Measurements from ENCODE around the gene DPH2.
A peak's percentile ranks its signal among the peaks of the same experiment; 100 is the strongest.

The DPH2 gene

DNA sequence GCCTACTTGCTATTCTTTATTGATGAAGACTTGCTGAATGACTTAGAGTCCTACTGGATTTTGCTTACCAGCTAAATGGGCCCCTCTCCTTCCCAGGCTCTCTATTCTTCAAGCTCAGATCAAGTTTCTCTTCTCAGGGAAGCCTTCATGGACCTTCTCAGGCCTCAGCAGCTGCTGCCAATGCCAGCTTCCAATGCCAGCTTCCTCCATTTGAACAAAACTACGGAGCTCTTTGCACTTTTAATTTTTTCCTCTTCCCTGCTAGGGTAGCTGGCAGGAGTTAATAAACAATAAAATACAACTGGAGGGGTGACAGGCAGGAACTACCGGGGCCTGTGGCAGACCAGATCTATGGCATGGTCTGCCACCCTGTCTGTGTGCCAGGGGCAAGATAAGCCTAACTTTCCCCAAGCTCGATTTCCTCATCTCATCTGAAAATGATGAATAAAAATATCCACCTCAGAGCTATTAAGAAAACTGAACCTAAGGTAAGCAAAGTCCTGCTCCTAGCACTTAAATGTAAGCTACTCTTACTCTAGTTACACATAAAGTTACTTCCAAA, 24.1 kb upstream of the DPH2 start:
- DNase-seq (ENCODE audit: low spot score), result no peak

DNA sequence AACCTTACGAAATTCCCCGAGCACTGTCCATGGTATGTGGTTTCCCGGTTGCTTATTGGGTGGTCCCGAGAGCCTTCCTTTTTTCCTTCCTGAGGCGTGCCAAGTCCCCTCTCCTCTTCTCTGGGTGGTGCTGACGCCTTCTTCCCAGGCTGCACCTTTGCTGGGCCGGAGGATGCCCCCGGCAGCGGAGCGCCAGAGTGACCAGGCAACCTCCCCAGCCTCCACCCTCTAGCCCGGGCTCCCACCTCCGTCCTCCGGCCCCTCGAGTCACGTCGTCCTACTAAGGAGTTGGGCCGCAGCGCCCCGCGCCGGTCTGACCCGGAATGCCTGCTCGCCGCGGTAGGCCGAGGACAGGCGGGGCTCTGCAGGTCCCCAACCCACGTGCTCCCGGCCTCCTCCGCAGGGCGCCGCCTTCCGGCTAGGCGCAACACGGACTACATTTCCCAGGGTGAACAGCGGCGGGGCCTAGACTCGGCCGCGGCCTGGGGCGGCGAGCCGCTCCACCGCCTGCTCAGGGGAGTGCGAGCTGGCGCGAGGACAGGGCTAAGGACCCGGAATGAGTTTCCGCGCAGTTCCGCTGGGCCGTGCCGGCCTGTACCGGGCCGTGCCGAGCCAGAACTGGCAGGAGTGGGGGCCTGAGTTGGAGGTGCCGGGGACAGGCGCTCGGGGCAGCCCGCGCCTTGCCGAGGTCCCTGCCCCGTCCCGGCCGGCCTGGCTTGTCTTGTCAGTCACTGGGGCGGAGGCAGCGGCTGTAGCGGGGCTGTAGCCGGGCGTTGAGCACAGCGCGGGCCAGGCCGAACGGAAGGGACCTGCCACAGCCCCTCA, 23.4 kb upstream of the DPH2 start, which contains the start of gene IPO13:
Gene IPO13, plus strand, starts transcription at position 715 of the 825 bp plus-strand sequence. CDS start 651 bp downstream, outside the sequence.
- peak; percentile 99 for DNase-seq (ENCODE audit: low spot score)

DNA sequence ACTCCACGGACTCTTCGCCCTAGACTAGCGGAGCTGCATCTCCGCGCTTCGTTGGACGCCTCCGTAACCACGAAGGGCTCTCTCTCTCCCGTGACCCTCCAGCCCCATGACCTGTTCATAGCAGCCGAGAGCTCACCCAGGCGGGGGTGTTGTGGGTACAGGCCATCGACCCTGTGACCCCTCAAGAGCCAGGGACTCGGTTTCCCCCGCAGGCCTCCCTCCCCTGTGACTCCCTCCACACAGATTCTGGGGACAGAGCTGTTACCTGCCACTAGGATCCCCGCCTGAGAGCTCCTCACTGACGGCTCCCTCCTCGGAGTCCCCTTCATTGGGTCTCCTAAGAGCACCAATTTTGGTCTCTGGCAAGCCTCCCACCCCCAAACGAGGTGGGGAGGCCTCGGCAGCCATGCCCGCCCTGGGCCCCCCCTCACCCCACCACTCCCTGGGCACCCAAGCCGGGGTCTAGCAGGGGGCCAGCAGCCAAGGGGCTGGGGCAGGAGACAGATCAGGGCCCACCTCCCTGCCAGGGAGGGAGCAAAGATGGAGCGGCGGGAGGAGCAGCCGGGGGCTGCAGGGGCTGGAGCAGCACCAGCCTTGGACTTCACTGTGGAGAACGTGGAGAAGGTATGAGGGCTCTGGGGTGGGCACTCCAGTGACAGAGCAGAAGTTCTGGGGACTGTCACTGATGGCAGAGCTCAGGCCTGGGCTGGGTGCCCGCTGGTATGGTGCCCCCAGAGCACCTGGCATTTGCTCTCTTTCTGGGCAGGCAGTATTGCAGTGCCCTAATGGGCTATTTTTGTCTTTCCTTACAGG, 22.5 kb upstream of the DPH2 start:
- DNase-seq (ENCODE audit: low spot score), result no peak

DNA sequence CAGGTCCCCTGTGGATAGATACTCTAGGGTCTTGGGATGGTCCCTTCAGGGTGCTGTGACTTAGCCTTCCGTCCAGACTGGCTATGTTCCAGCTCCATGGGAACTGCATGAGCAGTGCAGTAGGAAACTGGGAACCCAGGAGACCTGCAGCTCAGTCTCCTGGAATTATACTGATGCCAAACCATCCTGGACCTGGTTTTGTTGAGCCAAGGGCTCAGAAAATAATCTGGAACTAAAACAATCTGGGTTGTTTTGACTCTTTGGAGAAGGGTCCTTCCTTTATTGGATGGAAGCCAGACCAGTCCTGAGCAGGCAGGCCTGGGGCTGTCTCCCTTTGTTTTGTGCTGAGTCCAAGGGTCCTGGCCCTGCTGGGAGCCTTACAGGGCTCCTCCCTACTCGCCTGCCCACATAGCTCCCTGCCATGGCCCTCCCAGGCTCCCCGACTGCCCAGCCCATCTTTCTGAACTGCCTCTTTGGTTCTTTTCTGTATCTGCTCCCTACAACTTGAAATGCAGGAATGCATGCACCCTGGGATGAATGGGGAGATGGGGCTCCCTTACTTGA, 21.9 kb upstream of the DPH2 start:
- DNase-seq (ENCODE audit: low spot score), result no peak

DNA sequence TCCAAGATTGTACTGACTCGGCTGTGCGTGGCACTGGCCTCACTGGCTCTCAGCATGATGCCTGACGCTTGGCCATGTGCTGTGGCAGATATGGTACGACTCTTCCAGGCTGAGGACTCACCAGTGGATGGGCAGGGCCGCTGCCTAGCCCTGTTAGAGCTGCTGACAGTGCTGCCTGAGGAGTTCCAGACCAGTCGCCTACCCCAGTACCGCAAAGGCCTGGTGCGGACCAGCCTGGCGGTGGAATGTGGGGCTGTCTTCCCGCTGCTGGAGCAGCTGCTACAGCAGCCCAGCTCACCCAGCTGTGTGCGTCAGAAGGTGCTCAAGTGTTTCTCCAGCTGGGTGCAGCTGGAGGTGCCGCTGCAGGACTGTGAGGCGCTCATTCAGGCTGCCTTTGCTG, 20.1 kb upstream of the DPH2 start:
- DNase-seq (ENCODE audit: low spot score), result no peak

DNA sequence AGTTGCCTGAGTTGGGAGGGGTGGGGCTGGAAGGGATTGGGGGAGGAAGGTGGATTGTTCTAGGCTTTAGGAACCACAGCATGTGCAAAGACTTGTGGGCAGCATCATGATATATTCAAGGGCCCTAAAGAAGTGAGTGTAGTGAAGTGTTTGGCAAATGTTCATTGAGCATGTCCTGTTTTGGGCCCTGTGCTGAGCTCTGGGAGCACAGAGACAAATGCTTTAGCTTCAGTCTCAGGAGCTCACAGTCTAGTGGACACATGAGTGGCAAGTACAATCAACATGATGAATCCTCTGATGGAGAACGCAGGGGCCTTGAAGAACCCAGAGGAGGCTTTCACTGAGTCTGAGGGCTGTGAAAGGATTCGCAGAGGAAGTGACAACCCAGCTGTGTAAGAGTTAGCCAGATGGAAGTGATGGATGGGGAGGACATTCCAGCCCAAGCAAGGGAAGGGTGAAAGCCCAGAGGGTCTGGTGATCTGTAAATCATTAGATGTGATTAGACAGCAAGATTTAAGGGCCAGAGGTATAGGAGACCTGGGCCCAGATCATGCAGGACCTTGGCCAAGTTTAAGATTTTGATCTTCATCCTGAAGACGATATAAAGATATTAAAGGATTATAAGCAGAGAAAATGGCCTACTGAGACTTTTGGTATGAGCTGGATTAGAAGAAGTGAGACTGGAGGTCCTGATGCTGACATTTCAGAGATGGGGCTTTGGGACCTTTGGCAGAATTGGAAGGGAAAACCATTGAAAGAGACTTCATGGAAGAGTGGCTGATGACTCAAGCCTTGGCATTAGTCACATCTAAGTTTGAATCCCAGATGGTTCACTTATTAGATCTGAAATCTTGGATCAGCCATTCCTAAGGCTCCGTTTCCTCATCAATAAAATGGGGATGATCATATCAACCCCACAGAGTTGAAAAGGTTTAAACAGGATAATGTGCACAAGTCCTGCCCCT, 18.5 kb upstream of the DPH2 start:
- DNase-seq (ENCODE audit: low spot score), result no peak

DNA sequence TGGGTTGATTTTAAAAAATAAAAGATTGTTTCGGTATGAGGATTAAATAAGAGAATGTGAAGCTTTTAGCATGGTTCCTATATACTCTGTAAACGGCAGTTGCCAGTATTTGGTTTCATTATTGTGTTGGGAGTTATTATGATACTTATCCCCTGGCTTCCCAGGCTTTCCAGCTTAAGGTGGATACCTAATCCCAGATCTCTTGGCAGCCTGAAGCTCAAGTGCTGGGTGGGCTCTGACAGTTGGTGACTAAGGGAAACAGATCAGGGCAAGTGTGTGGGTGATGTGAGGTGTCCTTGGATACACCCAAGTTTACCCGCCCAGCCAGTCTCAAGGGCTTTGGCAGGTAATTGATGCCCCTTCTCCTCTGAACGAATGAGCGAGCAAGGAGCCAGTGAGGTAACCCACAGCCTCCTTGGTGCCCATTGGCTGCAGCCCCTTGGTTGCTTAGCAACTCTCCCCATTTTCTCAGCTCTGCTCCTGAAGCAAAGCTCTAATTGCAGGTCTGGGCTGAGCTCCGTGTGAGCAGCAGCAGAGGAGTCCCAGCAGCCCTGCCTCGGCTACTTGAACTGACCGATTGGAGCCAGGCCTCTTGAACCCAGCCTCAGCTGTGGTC, 17.0 kb upstream of the DPH2 start:
- DNase-seq (ENCODE audit: low spot score), result no peak

DNA sequence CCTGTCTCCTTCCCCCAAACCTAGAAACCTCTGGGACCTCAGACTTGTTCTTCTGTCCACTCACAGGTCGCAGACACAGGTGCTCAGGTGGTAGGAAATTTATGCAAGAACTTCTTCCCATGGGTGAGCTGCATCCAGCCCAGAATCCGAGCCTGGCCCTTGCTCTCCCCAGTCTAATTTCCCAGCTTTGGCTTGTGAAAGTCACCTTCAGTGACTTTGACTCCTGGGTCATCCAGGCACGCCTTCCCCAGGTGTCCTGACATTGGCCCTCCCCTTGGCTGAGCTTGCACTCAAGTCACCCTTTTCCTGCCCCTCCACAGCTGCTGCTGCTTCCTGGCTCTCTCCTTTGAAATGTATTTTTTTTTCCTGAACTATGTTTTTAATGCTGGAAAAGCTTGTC, 16.4 kb upstream of the DPH2 start:
- no peak for DNase-seq (ENCODE audit: low spot score)

DNA sequence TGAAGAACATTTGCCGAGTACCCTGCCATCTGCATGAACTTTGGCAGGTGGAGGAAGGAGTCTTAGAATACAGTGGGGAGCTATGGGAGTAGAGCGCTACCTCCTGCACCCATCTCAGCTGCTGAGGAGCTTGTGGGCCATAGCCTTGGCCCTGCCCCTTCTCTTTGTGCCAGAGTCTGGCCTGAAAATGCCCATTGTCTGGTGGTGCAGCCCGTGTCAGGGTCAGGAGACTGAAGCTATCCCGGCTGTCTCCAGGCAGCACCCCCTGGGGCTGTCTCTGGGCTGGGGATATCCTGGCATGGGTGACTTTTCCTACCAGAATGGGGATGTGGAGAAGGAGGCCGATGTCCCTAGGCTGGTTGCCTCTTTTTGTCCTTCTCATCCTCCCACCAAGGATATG, 15.8 kb upstream of the DPH2 start:
- DNase-seq (ENCODE audit: low spot score), result no peak

DNA sequence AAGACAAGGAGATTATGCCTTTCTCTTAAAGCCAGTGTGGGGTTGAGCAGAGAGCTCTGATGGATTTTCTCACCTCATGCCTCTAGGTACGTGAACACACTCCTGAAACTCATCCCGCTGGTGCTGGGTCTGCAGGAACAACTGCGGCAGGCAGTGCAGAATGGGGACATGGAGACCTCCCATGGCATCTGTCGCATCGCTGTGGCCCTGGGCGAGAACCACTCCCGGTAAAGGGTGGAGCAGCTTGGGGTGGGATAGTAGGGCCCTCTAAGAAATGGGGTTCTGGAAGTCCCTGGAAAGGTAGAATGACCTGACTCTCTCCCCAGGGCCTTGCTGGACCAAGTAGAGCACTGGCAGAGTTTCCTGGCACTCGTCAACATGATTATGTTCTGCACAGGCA, 13.6 kb upstream of the DPH2 start:
- DNase-seq (ENCODE audit: low spot score), result no peak

DNA sequence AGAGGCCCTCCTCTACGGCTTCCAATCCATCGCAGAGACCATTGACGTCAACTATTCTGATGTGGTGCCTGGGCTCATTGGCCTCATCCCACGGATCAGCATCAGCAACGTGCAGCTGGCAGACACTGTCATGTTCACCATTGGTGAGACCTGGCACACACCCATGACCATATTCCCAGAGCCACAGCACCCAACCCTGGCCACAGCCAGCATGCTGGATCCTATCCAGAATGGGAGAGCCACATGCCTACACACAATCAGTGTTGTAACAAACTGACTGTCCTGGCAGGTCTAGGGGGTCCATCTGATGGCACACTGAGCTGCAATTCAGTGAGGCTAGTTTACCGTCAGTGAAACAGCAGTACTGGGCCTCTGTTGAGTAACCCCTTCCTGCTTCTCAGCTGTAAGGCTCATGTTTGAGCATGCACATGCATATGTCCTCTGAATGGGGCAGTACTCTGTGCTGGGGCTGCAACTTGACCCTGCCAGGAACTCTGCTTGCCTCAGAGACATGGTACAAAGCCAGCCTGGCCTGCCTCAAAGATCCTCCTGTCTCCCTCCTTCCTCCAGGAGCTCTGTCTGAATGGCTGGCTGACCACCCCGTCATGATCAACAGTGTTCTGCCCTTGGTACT, 12.3 kb upstream of the DPH2 start:
- DNase-seq (ENCODE audit: low spot score), result no peak

DNA sequence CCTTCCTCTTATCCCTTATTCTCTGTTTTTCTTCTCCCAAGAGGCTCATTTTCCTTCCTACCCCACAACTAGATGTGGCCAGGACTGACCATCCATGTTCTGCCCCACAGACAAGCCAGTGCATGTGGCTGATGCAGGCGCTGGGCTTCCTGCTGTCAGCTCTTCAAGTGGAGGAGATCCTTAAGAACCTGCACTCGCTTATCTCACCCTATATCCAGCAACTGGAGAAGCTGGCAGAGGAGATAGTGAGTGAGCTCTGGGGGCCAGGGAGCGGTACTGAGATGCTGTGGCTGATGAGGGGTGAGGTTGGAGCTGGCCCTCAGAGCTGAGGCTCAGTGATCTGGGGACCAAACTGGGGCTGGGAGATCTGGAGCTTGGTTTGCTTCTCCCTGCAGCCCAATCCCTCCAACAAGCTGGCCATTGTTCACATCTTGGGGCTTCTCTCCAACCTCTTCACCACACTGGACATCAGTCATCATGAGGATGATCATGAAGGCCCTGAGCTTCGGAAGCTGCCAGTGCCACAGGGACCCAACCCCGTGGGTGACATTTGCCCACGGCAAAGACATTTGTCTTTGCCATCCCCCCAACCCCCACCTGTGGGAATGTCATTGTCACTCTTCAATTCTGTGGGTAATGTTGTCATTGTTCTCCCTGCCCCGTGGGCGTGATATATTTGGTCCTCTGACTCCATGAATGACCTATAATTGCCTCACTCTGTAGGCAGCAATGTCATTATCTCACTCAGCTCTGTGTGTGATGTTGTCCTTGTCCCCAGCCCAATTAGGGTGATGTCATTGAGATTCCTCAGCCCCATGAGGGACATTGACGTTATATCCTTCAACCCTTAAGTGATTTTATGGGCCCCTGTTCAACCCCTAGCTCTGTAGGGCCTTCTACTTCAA, 11.2 kb upstream of the DPH2 start:
- DNase-seq (ENCODE audit: low spot score), result no peak

DNA sequence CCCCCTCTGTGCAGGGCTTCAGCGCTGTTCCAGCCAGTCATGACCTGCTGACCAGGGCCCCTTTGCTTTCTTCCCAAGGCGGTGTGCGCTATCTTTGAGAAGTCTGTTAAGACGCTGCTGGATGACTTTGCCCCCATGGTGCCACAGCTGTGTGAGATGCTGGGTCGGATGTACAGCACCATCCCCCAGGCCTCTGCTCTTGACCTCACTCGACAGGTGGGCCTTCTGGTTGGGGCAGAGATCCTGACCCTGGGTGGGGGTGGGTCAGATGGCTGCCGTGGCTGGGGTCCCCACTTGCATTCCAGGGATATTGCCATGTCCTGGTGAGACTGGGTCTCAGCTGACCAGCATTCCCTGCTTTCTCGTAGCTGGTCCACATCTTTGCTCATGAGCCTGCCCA, 9.0 kb upstream of the DPH2 start:
- no peak for DNase-seq (ENCODE audit: low spot score)

DNA sequence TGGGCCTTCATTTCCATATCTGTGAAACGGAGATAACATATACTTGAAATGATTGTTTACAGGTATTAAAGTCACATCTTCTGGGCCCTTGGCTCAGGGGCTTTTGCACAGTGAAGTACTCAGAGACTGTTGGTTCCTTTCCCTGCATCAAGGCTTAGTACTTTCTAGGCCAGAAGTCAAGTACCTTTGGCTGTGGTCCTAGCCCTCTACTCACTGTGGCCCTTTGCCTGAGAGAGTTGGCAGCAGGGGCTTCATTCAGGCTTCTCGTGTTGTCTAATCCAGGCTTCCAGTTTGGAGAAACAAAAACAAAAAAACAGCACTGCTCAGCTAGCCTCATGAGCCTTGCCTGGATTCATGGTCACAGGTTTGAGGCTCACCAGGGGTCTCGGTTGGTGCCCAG, 8.1 kb upstream of the DPH2 start:
- DNase-seq (ENCODE audit: low spot score), result no peak

DNA sequence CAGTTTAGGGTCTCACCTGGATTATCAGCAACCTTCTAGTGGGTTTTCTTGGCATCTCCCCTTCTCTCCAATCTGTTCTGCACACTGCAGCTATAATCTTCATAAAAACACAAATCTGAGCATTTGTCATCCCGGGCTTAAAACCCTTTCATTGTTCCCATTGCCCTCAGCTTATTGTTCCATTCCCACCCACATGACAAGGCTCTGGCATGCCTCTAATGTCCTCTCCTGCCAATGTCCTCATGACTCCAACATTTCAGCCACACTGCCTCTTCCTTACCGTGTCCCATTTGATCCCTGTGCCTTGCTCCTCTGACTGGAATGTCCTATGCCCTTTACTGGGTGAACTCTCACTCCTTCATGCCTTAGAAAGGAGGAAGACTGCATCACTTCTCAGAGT, 7.5 kb upstream of the DPH2 start:
- DNase-seq (ENCODE audit: low spot score), result no peak

DNA sequence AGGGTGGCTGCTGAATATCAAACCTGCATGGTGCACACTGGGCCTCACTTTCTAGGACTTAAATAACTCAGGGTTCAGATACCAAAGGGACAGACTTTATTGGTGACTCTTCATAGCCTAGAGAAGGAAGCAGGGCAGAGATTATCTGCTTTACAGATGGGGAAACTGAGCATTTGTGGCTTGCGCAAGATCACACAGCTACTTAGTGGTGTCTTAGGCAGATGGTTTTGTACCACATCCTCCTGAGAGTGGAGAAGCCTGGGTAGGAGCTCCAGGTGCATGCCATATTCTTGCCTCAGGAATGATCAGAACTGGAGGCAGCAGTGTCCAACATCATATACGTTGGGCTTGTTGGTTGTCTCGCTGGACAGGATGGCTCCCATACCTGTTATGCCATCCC, 6.8 kb upstream of the DPH2 start:
- no peak for DNase-seq (ENCODE audit: low spot score)

DNA sequence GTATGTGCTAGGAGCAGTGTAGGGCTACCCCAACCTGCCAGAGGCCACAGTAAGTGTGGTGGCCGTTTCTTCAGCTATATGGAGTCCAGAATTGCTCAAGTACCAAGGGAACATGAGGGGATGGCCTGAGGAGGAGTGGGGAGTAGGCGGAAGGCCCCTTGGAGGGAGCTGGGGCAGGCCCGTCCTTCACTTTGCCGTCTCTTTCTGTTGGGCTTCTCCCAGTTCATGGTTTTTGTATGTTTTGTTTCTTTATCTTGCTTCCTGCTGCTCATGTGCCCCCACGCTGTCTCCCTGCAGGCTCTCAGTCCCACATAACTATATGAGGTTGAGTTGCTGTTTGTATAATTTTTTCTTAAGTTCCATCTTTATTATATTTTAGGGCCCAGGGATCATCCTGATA, 5.9 kb upstream of the DPH2 start:
- DNase-seq (ENCODE audit: low spot score), result no peak

DNA sequence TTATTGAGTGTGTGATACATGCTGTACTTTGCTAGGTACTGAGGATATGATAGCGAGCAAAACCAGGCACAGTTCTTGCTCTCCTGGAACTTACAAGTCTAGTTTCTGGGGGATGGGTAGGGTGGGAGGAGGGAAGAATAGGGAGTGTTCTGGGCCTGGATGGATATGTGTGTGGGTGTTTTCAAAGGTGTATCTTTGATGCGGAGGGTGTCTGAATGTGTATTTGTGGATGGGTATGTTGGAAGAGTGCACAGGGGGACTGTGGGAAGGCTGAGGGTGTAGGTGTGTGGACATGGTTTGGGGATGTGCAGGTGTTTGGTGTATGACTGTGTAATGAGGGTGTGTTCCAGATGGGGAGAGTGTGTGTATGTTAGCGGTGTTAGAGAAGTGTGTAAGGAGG, 4.5 kb upstream of the DPH2 start:
- no peak for DNase-seq (ENCODE audit: low spot score)

DNA sequence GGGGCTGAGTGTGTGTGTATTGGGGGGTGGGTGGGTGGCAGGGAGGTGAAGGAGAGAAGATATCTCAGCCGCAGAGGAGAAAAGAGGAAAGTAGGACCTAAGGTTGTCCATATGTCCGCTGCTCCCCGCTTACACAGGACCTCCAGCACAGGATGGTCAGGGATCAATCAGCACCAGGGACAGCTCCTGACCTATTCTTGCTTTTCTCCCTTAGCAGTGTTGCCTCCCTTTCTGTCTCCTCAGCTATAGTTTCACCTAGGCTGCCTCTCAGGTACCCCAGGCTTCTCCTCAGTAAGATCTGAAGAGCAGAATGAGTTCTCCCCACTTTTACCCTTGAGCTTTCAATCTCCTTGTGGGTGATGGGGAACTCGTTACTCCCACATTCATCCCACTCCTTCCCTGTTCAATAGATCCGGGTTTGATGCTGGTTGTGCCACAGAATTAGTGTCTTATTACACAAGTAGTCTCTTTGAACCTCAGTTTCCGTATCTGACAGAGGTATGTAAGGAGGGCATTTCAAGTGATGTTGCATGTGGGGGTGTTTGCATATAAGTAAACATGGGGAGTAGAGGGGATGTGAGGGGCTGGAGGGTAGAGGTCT, 1.4 kb upstream of the DPH2 start:
- DNase-seq (ENCODE audit: low spot score), result no peak
